ENCODE data around the gene BTBD6.

Gene BTBD6

DNA sequence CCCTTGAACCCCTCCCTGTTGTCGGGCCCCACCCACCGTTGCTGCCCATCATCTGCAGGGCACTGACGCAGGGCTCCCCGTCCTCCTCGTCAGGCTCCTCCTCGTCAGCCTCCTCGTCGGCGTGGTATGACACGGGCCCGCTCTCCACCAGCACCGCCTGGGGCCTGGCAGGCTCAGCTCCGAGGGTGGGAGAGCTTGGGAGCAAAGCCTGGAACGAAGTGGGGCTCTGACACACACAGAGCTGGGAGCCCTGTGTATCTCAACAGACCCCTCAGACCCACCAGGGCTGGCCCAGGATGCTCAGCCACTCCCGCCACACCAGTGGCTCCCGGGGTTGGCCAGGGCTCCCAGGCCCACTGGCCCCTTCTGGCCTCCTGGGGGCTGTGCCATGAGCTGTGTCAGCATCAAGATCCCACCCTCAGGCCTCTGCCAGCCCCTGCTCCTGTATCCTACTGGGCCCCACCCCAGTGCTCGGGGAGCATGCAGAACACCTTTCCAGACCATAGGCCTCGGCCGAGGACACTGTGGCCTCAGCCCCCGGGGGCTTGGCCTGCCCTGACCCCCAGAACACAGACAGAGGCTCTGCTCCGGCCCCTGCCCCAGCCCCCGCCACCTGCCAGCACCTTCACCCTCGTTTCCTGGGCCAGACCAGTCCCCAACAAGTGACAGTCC, 37.1 kb upstream of the BTBD6 start:
- no peak for DNase-seq (ENCODE audit: low read depth)

DNA sequence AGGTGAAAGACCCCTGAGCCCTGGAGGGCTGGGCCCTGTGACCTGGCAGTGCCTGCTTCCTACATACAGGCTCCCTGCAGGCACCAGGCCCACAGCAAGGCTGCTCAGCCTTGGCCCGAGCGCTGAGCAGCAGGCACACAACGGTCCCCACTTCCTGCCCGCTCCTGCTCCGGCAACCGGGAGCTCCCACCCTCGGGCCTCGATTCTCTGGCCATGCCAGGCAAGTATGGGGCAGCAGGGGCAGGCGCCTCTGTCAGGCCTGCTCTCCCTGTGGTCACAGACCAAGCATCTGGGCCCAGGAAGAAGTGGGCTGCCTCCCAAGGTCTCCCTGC, 36.6 kb upstream of the BTBD6 start:
- DNase-seq (ENCODE audit: low read depth), result no peak

DNA sequence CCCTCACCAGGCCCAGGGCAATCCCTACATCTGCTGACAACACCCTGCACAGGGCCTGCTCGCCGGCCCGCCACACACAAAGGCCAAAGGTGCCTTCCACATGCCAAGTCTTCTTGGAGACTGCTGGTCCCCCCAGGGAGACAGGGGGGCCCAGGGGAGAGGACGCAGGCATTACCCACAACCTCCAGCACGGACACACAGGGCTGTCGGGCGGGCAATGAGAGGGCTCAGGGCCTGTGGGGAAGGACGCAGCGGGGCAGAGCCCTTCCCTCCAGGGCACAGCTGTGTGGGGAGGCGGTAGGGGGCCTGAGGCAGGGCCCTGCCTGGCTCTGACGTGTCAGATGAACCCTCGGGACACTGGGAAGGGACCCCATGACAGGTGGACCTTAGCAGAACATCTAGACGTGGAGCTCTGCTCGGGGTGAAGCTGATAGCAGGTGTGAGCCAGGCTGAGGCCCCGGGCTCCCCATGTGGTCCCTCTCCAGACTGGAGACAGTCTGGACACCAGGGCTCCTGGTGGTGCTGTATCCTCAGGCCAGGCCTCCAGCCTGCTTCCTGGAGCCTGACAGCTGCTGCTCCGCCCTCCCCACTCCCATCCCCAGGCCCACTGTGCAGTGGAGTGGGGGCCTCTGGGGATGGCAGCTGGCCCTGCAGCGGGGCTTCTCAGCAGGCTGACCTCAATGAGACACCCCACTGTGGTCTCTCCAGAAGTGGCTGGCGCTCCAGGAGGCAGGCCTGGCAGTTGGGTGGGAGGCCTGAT, 35.6 kb upstream of the BTBD6 start:
- DNase-seq (ENCODE audit: low read depth), result no peak

DNA sequence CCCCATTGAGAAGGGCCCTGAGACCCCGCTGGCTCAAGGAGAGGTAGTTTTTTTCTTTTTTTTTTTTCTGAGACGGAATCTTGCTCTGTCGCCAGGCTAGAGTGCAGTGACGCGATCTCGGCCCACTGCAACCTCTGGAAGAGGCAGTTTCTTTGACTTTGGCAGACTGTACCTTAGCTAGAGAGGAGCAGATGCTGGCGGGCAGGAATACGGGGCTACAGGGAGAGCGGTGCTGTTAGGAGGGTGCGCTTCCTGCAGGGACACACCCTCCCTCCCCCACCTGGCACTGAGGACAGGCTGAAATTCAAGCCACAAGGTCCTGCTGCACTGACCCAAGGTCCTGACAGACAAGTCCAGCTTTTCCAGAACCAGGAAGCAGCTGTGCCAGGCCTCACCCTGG, 35.0 kb upstream of the BTBD6 start:
- no peak for DNase-seq (ENCODE audit: low read depth)

DNA sequence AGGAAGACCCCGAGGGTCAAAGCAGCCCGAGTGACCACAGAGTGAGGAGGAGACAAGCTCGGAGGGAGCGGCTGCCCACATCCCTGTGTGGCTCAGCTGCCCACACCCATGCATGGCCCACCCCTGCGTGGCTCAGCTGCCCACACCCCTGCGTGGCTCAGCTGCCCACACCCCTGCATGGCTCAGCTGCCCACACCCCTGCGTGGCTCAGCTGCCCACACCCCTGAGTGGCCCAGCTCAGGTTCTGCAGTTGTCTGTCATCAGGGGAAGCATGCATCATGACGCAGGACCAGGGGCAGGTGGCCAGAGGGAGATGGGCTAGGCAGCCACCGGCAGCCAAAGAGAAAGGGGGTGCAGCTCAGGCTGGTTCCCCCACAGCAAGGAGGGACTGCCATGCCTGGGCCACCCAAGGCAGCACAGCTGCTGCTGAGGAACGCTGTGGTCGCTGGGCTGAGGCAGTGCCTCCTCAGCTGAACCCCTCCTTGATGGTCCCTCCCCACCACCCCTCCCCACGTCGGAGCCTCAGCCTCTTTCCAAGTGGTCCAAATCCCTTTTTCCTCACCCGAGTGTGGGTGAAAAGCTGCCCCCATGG, 33.9 kb upstream of the BTBD6 start:
- no peak for DNase-seq (ENCODE audit: low read depth)

DNA sequence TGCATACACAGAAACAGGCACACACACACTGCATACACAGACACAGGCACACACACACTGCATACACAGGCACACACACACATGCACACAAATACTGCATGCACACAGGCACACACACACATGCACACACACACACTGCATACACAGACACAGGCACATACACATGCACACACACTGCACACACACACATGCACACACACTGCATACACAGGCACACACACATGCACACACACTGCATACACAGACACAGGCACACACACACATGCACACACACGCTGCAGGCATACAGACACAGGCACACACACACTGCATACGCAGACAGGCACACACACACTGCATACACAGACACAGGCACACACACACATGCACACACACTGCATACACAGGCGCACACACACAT, 32.7 kb upstream of the BTBD6 start:
- DNase-seq (ENCODE audit: low read depth), result no peak

- DNase-seq (ENCODE audit: low read depth), result no peak
These were observed 31.7 kb upstream of the BTBD6 start for GRCh38 chr14:105216490-105217247.

DNA sequence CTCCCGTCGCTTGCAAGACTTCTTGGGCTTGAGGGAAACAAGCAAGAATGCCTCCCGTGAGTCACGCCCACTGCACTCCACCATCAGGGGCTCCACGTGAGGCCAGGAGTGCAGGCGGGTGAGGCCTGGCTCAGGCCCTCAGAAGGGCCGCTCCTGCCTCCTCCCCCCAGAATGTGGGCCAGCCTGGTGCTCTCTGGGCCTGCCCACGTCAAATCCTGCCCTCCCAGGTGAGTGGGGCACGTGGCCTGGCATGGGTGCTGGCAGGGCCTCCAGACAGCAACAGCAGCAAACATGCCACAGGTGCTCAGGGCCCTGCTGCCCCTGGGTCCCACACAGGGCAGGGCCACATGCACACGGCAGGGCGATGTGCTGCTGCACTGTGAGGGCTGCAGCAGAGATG, 30.6 kb upstream of the BTBD6 start:
- no peak for DNase-seq (ENCODE audit: low read depth)

DNA sequence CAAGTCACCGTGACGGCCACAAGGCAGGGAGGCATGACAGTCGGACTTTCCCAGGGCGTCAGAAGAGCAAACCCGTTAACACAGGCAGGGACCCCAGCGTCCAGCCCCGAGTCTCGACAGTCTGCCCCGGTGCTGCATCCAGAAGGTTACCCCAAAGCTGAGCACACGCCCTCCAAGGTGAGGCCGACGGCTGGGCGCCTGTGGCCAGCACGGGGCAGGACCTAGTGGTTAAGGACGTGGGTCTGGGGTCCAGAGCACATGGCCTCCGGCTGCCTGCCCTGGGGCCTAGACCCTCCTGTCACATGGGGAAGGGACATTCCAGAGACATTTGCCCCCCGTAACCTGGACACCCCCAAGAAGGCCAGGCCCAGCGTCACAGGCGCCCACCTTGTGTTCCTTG, 29.7 kb upstream of the BTBD6 start:
- DNase-seq (ENCODE audit: low read depth), result no peak

- no peak for DNase-seq (ENCODE audit: low read depth)
These were observed 29.2 kb upstream of the BTBD6 start for GRCh38 chr14:105219043-105219612.

DNA sequence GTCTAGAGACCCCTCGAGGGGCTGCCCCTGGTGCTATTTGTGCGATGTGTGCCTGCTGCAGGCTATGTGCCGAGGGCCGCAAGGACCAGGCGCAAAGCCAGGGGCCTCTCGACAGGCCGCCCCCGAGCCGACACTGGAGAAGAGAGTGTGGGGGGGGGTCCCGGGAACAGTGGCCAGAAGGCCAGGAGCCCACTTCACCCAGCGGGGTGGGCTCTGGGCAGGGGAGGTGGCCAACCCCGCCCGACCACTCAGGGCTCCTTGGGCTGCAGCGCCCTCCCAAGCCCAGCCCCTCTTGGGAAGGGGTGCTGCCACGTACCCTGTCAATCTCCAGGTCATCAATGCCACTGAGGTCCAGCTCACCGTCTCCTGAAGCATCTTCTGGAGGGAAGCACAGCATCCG, 28.6 kb upstream of the BTBD6 start:
- DNase-seq (ENCODE audit: low read depth), result no peak

DNA sequence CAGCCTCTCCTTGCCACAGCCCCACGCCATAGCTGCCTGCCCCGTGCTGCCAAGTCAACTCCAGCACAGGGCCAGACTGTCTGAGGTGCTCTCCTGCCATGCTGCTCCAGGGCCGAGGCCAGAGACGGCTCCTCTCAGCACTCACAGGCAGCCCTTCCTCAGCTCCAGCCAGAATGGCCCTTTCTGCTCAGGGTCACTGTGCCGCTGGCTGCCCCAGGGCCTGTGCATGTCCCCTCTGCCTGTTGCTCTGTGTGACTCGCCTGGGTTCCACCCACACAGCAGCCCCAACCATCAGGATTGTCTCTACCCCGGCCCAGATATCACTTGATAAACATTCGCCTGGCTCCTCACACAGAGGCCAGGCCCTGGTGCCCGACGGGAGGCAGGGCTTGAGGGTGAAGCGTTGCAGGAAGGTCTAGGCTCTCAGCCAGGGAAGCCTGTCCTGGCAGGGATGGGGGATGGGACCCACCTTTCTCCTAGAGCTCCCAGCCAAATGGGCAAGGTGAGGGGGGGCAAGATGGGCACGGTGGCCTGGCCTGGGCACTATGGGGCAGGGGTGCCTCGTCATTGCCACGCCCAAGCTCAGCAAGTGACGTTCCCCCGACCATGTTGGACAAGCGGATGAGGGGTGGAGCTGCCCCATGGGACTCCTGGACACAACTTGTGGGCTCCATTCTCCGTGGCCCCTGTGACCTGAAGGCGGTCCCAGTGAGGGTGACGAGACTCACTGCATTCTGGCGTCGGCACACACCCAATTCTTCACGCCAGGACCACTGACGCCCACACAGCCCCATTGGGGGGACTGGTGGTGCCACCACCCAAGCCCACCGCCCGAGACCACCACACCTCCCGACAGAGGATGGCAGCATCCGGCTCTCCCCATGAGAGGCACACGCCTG, 27.4 kb upstream of the BTBD6 start:
- no peak for DNase-seq (ENCODE audit: low read depth)

DNA sequence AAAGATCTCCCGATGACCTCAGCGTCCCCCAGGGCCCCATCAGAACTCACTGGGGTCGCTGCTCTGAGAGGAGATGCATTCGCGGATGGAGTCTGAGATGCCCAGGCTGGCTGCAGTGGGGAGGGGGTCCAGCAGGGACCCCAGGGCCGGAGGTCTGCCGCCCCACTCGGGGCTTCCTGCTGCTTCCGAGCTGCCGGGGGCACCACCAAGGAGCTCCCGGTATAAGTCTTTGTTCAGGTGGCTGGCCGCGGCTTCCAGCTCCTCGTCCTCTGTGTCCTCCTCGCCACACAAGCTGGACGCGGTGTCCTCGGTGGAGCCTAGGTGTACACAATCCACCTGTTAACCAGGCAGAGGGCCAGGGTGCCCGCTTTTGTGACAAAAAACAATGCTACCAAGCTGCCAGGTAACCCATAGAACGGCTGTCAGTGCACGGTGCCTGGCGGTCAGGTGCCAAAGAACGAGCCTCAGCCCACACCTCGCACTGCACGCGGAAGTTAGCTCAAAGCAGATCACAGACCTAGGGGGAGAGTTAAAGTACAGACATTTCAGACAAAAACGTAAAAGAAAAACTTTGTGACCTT, 26.6 kb upstream of the BTBD6 start:
- no peak for DNase-seq (ENCODE audit: low read depth)

GRCh38 chr14:105223260-105223659, 25.1 kb upstream of the BTBD6 start:
- DNase-seq (ENCODE audit: low read depth), result peak; percentile 55

DNA sequence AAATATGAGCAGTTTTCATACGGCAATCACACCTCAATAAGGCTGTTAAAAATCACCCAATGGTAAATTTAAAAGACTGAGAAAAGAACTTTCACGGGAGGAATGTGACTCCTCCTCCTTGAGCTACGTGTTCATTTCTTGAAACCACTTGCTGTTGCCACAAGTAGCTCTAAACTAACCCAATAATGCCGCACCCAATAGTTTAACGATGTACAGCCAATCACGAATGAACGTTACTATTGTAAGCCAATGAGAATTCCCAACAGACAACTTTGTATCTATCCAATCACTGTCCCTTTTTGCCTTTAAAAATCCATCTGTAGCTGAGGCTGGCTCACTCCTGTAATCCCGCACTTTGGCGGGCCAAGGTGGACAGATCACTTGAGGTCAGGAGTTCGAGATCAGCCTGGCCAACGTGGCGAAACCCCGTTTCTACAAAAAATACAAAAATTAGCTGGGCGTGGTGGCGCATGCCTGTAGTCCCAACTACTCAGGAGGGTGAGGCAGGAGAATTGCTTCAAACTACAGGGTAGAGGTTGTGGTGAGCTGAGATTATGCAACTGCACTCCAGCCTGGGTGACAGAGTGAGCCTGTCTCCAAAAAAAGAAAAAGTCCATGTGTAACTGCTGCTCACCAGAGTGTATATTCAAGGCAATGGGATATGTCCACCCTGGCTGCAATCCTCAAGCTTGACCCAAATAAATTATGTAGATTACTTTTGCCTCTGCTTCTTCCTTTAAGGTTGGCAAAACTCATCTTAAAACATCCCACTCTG, 24.4 kb upstream of the BTBD6 start:
- DNase-seq (ENCODE audit: low read depth), result no peak

GRCh38 chr14:105224845-105225570, 23.3 kb upstream of the BTBD6 start:
- no peak for DNase-seq (ENCODE audit: low read depth)

- no peak for DNase-seq (ENCODE audit: low read depth)
These were observed 22.1 kb upstream of the BTBD6 start for GRCh38 chr14:105226198-105226597.

GRCh38 chr14:105227346-105227745, 21.0 kb upstream of the BTBD6 start:
- DNase-seq (ENCODE audit: low read depth), result no peak

- no peak for DNase-seq (ENCODE audit: low read depth)
These were observed 19.8 kb upstream of the BTBD6 start for GRCh38 chr14:105228562-105228961.

Measured in non-pigmented ciliary epithelial cell (primary cell).